GM18517 (cell line): Measurements from ENCODE around the gene MYDGF.
A peak's percentile ranks its signal among the peaks of the same experiment; 100 is the strongest.
"Not testable (repeated sequence)": the region's sequence is repeated elsewhere in the genome, so short reads cannot be mapped to it uniquely, and the experiment has no call there.

Experiments used
- ATAC-seq: cut with Tn5 transposase; IDR thresholded peaks from one replicate; pipeline ENCODE4 v1.9.1; 2021; ENCODE audit warnings: mild to moderate bottlenecking, moderate library complexity; ENCODE audit not compliant: unreplicated experiment

MYDGF gene

GRCh38 chr19:4669723-4670480 lies at the start of gene MYDGF:
TSS of gene MYDGF (minus strand) at chr19:4670342. CDS start at chr19:4670334, 8 bp downstream.
- peak; percentile 67 for ATAC-seq

- ATAC-seq, result no peak
Observed at GRCh38 chr19:4719499-4719866, 49.3 kb upstream of the MYDGF start.

- ATAC-seq, result no peak
Observed at GRCh38 chr19:4717966-4718701, 48.0 kb upstream of the MYDGF start.

- ATAC-seq, result no peak
Observed at GRCh38 chr19:4717191-4717965, 47.2 kb upstream of the MYDGF start.

GRCh38 chr19:4715529-4716221 lies 45.5 kb upstream of the MYDGF start:
- ATAC-seq, result no peak

GRCh38 chr19:4715178-4715528 lies 45.0 kb upstream of the MYDGF start:
- ATAC-seq, result not testable (repeated sequence)

GRCh38 chr19:4714016-4714415 lies 43.9 kb upstream of the MYDGF start:
- no peak for ATAC-seq

GRCh38 chr19:4713384-4713951 lies 43.3 kb upstream of the MYDGF start:
- no peak for ATAC-seq

GRCh38 chr19:4712771-4713170 lies 42.6 kb upstream of the MYDGF start:
- no peak for ATAC-seq

- no peak for ATAC-seq
Observed at GRCh38 chr19:4711211-4711610, 41.1 kb upstream of the MYDGF start.

- no peak for ATAC-seq
Observed at GRCh38 chr19:4710281-4710600, 40.1 kb upstream of the MYDGF start.

GRCh38 chr19:4709440-4710280 lies 39.5 kb upstream of the MYDGF start:
- no peak for ATAC-seq

- no peak for ATAC-seq
Observed at GRCh38 chr19:4707956-4708650, 38.0 kb upstream of the MYDGF start.

- no peak for ATAC-seq
Observed at GRCh38 chr19:4707322-4707721, 37.2 kb upstream of the MYDGF start.

- ATAC-seq, result no peak
Observed at GRCh38 chr19:4705413-4706131, 35.4 kb upstream of the MYDGF start.

- ATAC-seq, result no peak
Observed at GRCh38 chr19:4704317-4704673, 34.2 kb upstream of the MYDGF start.

- ATAC-seq, result no peak
Observed at GRCh38 chr19:4703671-4704316, 33.7 kb upstream of the MYDGF start.

- ATAC-seq, result no peak
Observed at GRCh38 chr19:4702764-4703163, 32.6 kb upstream of the MYDGF start.
